B cell (primary cell): ENCODE data around the gene CRYBG3. TPM values are rescaled to one million over a fixed set of nuclear protein-coding genes. Genes with fewer than 3 reads are reported as not detected.

Experiments
- ATAC-seq: fragments of 200-7000 bp; cut with Tn5 transposase; one replicate; pipeline ENCODE4 v1.10.0; 2021; ENCODE audit warnings: low read depth, mild to moderate bottlenecking, moderate number of reproducible peaks, moderate library complexity
- CTCF ChIA-PET: fragments of 350-600 bp; sonication (Branson Sonifier 250); formaldehyde crosslinking; loops from one replicate; lab custom pipeline; 2021; ENCODE audit warnings: antibody characterized with exemption, inconsistent platforms; lab: Charles Lee
- POLR2A ChIA-PET: fragments of 350-600 bp; sonication (Branson Sonifier 250); formaldehyde crosslinking; loops from one replicate; lab custom pipeline; 2021; ENCODE audit warnings: antibody characterized with exemption; lab: Charles Lee
- DNase-seq: peaks from one replicate; pipeline ENCODE4 v3.0.0; 2013
- H2AFZ ChIP-seq: 2 replicates; pipeline ENCODE4 v1.6.1; 2012; ENCODE audit warnings: mild to moderate bottlenecking, low read depth, low read length; ENCODE audit not compliant: insufficient read depth, poor library complexity, severe bottlenecking
- H3K27ac ChIP-seq, 2 donors: 1 replicate in 1 of 2; 2 replicates in 1 of 2; pipeline ENCODE4 v1.5.1; 2012 to 2013; ENCODE audit warnings: low read length in 2 of 2, mild to moderate bottlenecking in 2 of 2, moderate library complexity in 1 of 2
- H3K27me3 ChIP-seq, 4 experiments: fragments of 200-600 bp in 1 of 4; sonication (generic) in 1 of 4; replicated peaks in 1 of 4; 1 replicate in 2 of 4; 2 replicates in 2 of 4; pipeline versions ENCODE4 v1.6.1 to v1.7.0; 2013 to 2016; ENCODE audit warnings: low read length in 3 of 4, mild to moderate bottlenecking in 2 of 4, mixed read lengths in 1 of 4, moderate library complexity in 1 of 4; ENCODE audit not compliant: insufficient read depth in 4 of 4, control insufficient read depth in 3 of 4; ENCODE audit errors: control extremely low read depth in 1 of 4
- H3K36me3 ChIP-seq, 2 experiments: replicated peaks in 1 of 2; 1 replicate in 1 of 2; 2 replicates in 1 of 2; pipeline versions ENCODE4 v1.6.1 to v1.7.1; 2013; ENCODE audit warnings: low read length in 1 of 2; ENCODE audit not compliant: insufficient read depth in 2 of 2, control insufficient read depth in 1 of 2; ENCODE audit errors: control extremely low read depth in 1 of 2, extremely low read depth in 1 of 2
- H3K4me1 ChIP-seq, 2 donors: fragments of 200-600 bp in 1 of 2; sonication (generic) in 1 of 2; 1 replicate in 1 of 2; 2 replicates in 1 of 2; pipeline versions ENCODE4 v1.5.1 to v1.6.1; 2013 to 2017; ENCODE audit warnings: low read length in 2 of 2; ENCODE audit not compliant: control insufficient read depth in 2 of 2, insufficient read depth in 2 of 2
- H3K4me2 ChIP-seq: replicated peaks from 2 replicates; pipeline ENCODE3; 2012; ENCODE audit warnings: mild to moderate bottlenecking, low read depth, low read length; ENCODE audit not compliant: poor library complexity, severe bottlenecking
- H3K4me3 ChIP-seq, 5 experiments: fragments of 200-600 bp in 1 of 5; sonication (generic) in 1 of 5; 1 replicate in 3 of 5; 2 replicates in 2 of 5; pipeline versions ENCODE4 v1.5.1 to v1.7.0; 2011 to 2016; ENCODE audit warnings: low read length in 4 of 5, mild to moderate bottlenecking in 4 of 5, low read depth in 2 of 5, control low read depth in 1 of 5, moderate library complexity in 1 of 5; ENCODE audit not compliant: insufficient read depth in 1 of 5; ENCODE audit errors: control extremely low read depth in 1 of 5, extremely low read depth in 1 of 5
- H3K79me2 ChIP-seq: fragments of 200-600 bp; sonication (generic); one replicate; pipeline ENCODE4 v1.6.0; 2016; ENCODE audit warnings: low read length; ENCODE audit not compliant: control insufficient read depth, insufficient read depth
- H3K9ac ChIP-seq: fragments of 200-600 bp; sonication (generic); 2 replicates; pipeline ENCODE4 v1.6.1; 2017; ENCODE audit warnings: mild to moderate bottlenecking, low read length, moderate library complexity
- H3K9me3 ChIP-seq, 3 donors: one replicate each; pipeline versions ENCODE4 v1.6.1 to v1.7.1; 2013; ENCODE audit warnings: low read length in 2 of 3; ENCODE audit not compliant: control insufficient read depth in 2 of 3, insufficient read depth in 1 of 3; ENCODE audit errors: control extremely low read depth in 1 of 3
- H4K20me1 ChIP-seq: 2 replicates; pipeline ENCODE4 v1.6.0; 2012; ENCODE audit warnings: mild to moderate bottlenecking, low read length; ENCODE audit not compliant: insufficient read depth, control insufficient read depth, poor library complexity, severe bottlenecking
- H3K27ac Mint-ChIP-seq: one replicate; pipeline ENCODE4 v1.8.0; 2021; ENCODE audit warnings: mixed read lengths
- H3K27me3 Mint-ChIP-seq: one replicate; pipeline ENCODE4 v1.8.0; 2021; ENCODE audit warnings: mixed read lengths
- H3K4me1 Mint-ChIP-seq: one replicate; pipeline ENCODE4 v1.8.0; 2021; ENCODE audit warnings: mixed read lengths
- H3K4me3 Mint-ChIP-seq: one replicate; pipeline ENCODE4 v1.8.0; 2021; ENCODE audit warnings: mixed read lengths
- H3K9me3 Mint-ChIP-seq: one replicate; pipeline ENCODE4 v1.8.0; 2022; ENCODE audit warnings: mixed read lengths; ENCODE audit not compliant: insufficient read depth
- EZH2 ChIP-seq: IDR thresholded peaks from 2 replicates; pipeline ENCODE4 v1.6.1; 2012; ENCODE audit warnings: borderline replicate concordance, low read depth, mild to moderate bottlenecking, moderate library complexity, low read length; ENCODE audit not compliant: insufficient read depth, poor library complexity, severe bottlenecking
- WGBS: methylation state at CpG from one replicate; pipeline ENCODE4 v1.1.5; 2013; ENCODE audit warnings: missing lambda C conversion rate; ENCODE audit not compliant: insufficient coverage; 5-methylcytosine and 5-hydroxymethylcytosine counted together
- intact Hi-C: fragments of 100-400 bp; cut with micrococcal nuclease; formaldehyde crosslinking; loops from one replicate; pipeline ENCODE4 v1.10.0; 2022
- polyA plus RNA-seq: library from polyadenylated mRNA; depleted of rRNA; stranded (reverse); fragments of >200 nt; gene quantifications from 2 replicates; pipeline ENCODE4 v1.2.3, GENCODE V29; 2012
- total RNA-seq, 2 donors: library from RNA; stranded (reverse); fragments of 120-200 nt in 1 of 2; gene quantifications; 1 replicate in 1 of 2; 2 replicates in 1 of 2; pipeline versions ENCODE4 v1.2.3 to v1.2.4, GENCODE V29; 2013 to 2022
- TF ChIP-seq, protein P1 (sequence below): fragments of 200-600 bp; IDR thresholded peaks from one replicate; pipeline ENCODE4 v1.8.0; 2022; ENCODE audit warnings: antibody characterized with exemption, mild to moderate bottlenecking

The CRYBG3 gene
- total and polyA plus RNA-seq, 2 donors (not counting 1 experiment from before 2014, with no cell fraction given): 2.2 to 3.0 TPM

DNA sequence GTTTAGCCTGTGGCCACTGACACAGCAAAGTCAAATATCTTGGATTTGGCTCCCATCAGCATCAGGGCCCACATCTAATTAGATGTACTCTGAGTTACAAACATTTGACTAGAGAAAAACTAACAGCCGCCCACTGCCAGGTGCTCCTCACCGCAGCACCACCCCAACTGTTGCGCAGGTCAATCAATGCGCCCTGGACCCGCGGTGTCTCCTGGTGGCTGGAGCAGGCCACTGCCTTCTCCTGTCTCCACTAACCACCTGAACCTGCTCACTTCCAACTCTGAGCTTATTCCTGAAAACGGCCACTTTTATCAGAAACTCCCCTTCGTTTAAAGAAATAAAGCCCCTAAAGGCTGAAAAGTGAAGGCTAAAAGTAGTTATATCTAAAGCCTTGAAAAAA lies 146.2 kb downstream of the CRYBG3 start:
- H3K27me3 Mint-ChIP-seq: no peaks in the 10 kb centered on the region
- H2AFZ ChIP-seq: no peak overlapping the region
- peaks cover 6% of the 10 kb centered on the region for H4K20me1 ChIP-seq
- ChIA-PET CTCF (interaction anchor here (0.7 kb wide), 1 partner anchor 55 kb away, joined by 3 read pairs; no protein-coding TSS in a partner anchor), POLR2A (no interaction called here)
- no peak overlapping the region for H3K27ac Mint-ChIP-seq
- no peak overlapping the region for H3K4me2 ChIP-seq
- peaks cover 44% of the 10 kb centered on the region for H3K4me1 Mint-ChIP-seq
- intact Hi-C loops: no loop called here
- H3K9ac ChIP-seq: no peak overlapping the region
- H3K9me3 ChIP-seq: no peaks in the 10 kb centered on the region
- no peak for DNase-seq
- 100% methylated on average over 6 of the region's 8 CpGs for WGBS
- H3K4me1 ChIP-seq: peaks cover 13 to 15% of the 10 kb centered on the region in 2 donors
- no peak for ATAC-seq
- peaks cover 33% of the 10 kb centered on the region for H3K79me2 ChIP-seq
- no peak overlapping the region for H3K27ac ChIP-seq
- no peaks in the 10 kb centered on the region for H3K9me3 Mint-ChIP-seq
- no peak overlapping the region for H3K4me3 ChIP-seq
- H3K4me3 Mint-ChIP-seq: no peak overlapping the region
- TF ChIP-seq, protein P1, sequence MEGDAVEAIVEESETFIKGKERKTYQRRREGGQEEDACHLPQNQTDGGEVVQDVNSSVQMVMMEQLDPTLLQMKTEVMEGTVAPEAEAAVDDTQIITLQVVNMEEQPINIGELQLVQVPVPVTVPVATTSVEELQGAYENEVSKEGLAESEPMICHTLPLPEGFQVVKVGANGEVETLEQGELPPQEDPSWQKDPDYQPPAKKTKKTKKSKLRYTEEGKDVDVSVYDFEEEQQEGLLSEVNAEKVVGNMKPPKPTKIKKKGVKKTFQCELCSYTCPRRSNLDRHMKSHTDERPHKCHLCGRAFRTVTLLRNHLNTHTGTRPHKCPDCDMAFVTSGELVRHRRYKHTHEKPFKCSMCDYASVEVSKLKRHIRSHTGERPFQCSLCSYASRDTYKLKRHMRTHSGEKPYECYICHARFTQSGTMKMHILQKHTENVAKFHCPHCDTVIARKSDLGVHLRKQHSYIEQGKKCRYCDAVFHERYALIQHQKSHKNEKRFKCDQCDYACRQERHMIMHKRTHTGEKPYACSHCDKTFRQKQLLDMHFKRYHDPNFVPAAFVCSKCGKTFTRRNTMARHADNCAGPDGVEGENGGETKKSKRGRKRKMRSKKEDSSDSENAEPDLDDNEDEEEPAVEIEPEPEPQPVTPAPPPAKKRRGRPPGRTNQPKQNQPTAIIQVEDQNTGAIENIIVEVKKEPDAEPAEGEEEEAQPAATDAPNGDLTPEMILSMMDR: no peak
- no peak for TF ChIP-seq EZH2
- peaks cover 0 to 15% of the 10 kb centered on the region in 2 experiments for H3K36me3 ChIP-seq
- no peaks in the 10 kb centered on the region for H3K27me3 ChIP-seq

DNA sequence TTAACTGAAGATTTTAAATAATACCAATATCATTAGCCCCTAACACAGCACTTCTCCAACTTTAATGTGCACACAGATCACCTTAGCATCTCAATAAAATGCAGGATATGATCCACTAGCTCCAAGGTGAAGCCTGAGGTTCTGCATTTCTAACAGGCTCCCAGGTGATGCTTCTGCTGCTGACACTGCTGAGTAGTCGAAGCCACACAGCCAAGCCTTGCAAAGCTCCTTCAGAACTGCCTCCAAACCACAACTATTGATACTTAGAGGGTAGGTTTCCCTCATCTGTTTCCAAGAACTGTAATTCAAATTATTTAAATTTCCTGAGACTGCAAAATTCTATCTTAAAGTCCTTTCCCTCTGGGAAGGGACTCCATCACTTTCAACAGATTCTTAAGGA lies 146.6 kb downstream of the CRYBG3 start:
- POLR2A ChIA-PET: no interaction called here
- H3K79me2 ChIP-seq: peaks cover 33% of the 10 kb centered on the region
- H3K4me3 Mint-ChIP-seq: no peak overlapping the region

More for the DNA sequence above, 146.6 kb downstream of the CRYBG3 start:
- no peak overlapping the region for H2AFZ ChIP-seq
- peaks cover 2% of the 10 kb centered on the region for H4K20me1 ChIP-seq
- H3K4me3 ChIP-seq: no peak overlapping the region
- H3K4me1 Mint-ChIP-seq: peaks cover 46% of the 10 kb centered on the region
- no peaks in the 10 kb centered on the region for H3K27me3 Mint-ChIP-seq
- ATAC-seq (no peak), DNase-seq (no peak)
- peaks cover 15 to 16% of the 10 kb centered on the region in 2 donors for H3K4me1 ChIP-seq
- intact Hi-C loops: no loop called here
- H3K9me3 Mint-ChIP-seq: no peaks in the 10 kb centered on the region
- no peaks in the 10 kb centered on the region for H3K27me3 ChIP-seq
- H3K36me3 ChIP-seq: peaks cover 0 to 15% of the 10 kb centered on the region in 2 experiments
- WGBS: no CpG with 5 or more reads among the region's 1 CpG
- H3K27ac ChIP-seq: no peak overlapping the region
- no peak overlapping the region for H3K4me2 ChIP-seq
- CTCF ChIA-PET: no interaction called here
- TF ChIP-seq EZH2: no peak
- TF ChIP-seq, protein P1: no peak
- no peak overlapping the region for H3K9ac ChIP-seq
- no peak overlapping the region for H3K27ac Mint-ChIP-seq
- no peaks in the 10 kb centered on the region for H3K9me3 ChIP-seq
